BJ (cell line): ENCODE results near the gene ANO6. TPM values are rescaled to one million over a fixed set of nuclear protein-coding genes. Genes with fewer than 3 reads are reported as not detected.

Experiments
- CTCF ChIA-PET: fragments of 350-600 bp; formaldehyde crosslinking; extraction: SDS; loops from one replicate; lab custom pipeline; 2021; ENCODE audit warnings: antibody characterized with exemption, inconsistent platforms; lab: Yijun Ruan, JAX
- POLR2A ChIA-PET: fragments of 300-600 bp; sonication (Branson Sonifier 250); formaldehyde crosslinking; extraction: SDS; loops from one replicate; lab custom pipeline; 2021; ENCODE audit warnings: antibody characterized with exemption; lab: Charles Lee
- DNase-seq: peaks from one replicate; pipeline ENCODE4 v3.0.0-alpha.2; 2011; ENCODE audit warnings: low read depth
- H3K27me3 ChIP-seq: 2 replicates; pipeline ENCODE4 v1.6.0; 2011; ENCODE audit warnings: low read length; ENCODE audit not compliant: control insufficient read depth, insufficient read depth
- H3K36me3 ChIP-seq: 2 replicates; pipeline ENCODE4 v1.5.1; 2011; ENCODE audit warnings: low read length; ENCODE audit not compliant: control insufficient read depth, insufficient read depth
- H3K4me3 ChIP-seq: 2 replicates; pipeline ENCODE4 v1.5.1; 2011; ENCODE audit warnings: low read depth, mild to moderate bottlenecking, control low read depth, low read length
- CTCF ChIP-seq: IDR thresholded peaks from 2 replicates; pipeline ENCODE4 v1.5.1; 2011; ENCODE audit warnings: low read depth, mild to moderate bottlenecking, control low read depth, inconsistent platforms, low read length, moderate library complexity; ENCODE audit not compliant: insufficient read depth
- polyA plus RNA-seq: library from polyadenylated mRNA; depleted of rRNA; stranded (reverse); fragments of >200 nt; gene quantifications from 2 replicates; pipeline ENCODE4 v1.2.3, GENCODE V29; 2011

ANO6 gene
- polyA plus RNA-seq, 1 experiment = 45.8 TPM

GRCh38 chr12:45439039-45439438, 223.1 kb downstream of the ANO6 start:
- CTCF ChIA-PET = no interaction called here
- no peak for DNase-seq

GRCh38 chr12:45446013-45446412, 230.1 kb downstream of the ANO6 start:
- H3K27me3 ChIP-seq = no peaks in the 10 kb centered on the region
- no peaks in the 10 kb centered on the region for H3K36me3 ChIP-seq
- H3K4me3 ChIP-seq = no peak overlapping the region
- ChIA-PET POLR2A (no interaction called here), CTCF (interaction anchor here (1.1 kb wide), 1 partner anchor 8 kb away, joined by 3 read pairs; no protein-coding TSS in a partner anchor)
- TF ChIP-seq CTCF = no peak
- no peak for DNase-seq

More at GRCh38 chr12:45439039-45439438, 223.1 kb downstream of the ANO6 start:
- POLR2A ChIA-PET = no interaction called here
- Histone ChIP-seq H3K4me3 (no peak overlapping the region), H3K27me3 (no peaks in the 10 kb centered on the region), H3K36me3 (no peaks in the 10 kb centered on the region; the same call in 1 of the 2 replicates)
- TF ChIP-seq CTCF = no peak

GRCh38 chr12:45458238-45458637, 242.3 kb downstream of the ANO6 start:
- H3K36me3 ChIP-seq = no peaks in the 10 kb centered on the region
- no peak for DNase-seq
- no peak overlapping the region for H3K4me3 ChIP-seq
- CTCF ChIA-PET = no interaction called here
- POLR2A ChIA-PET = no interaction called here
- no peak for TF ChIP-seq CTCF
- no peaks in the 10 kb centered on the region for H3K27me3 ChIP-seq

- no peak for DNase-seq
- no peak for TF ChIP-seq CTCF
- ChIA-PET CTCF (no interaction called here), POLR2A (no interaction called here)
- no peak overlapping the region for H3K4me3 ChIP-seq
- H3K27me3 ChIP-seq = no peaks in the 10 kb centered on the region
- H3K36me3 ChIP-seq = no peaks in the 10 kb centered on the region
These were observed 243.2 kb downstream of the ANO6 start for GRCh38 chr12:45458854-45459807.

- no peak for DNase-seq
- CTCF ChIA-PET = interaction anchor here (0.7 kb wide), 1 partner anchor 16 kb away, joined by 3 read pairs; no protein-coding TSS in a partner anchor
- POLR2A ChIA-PET = no interaction called here
- H3K4me3 ChIP-seq = no peak overlapping the region
- no peaks in the 10 kb centered on the region for H3K36me3 ChIP-seq
- no peaks in the 10 kb centered on the region for H3K27me3 ChIP-seq
- no peak for TF ChIP-seq CTCF
These were observed 246.6 kb downstream of the ANO6 start for GRCh38 chr12:45462506-45462905.
